Activated naive CD4-positive, alpha-beta T cell treated with Interleukin-2 at 50 U/mL for 16 hours (primary cell): ENCODE data around the gene MIAT.

ENCODE experiments used
- DNase-seq: peaks from one replicate; pipeline ENCODE4 v3.0.0-alpha.2; 2020

Gene MIAT

GRCh38 chr22:26632422-26633155 is 24.8 kb upstream of the MIAT start:
- no peak for DNase-seq

DNA sequence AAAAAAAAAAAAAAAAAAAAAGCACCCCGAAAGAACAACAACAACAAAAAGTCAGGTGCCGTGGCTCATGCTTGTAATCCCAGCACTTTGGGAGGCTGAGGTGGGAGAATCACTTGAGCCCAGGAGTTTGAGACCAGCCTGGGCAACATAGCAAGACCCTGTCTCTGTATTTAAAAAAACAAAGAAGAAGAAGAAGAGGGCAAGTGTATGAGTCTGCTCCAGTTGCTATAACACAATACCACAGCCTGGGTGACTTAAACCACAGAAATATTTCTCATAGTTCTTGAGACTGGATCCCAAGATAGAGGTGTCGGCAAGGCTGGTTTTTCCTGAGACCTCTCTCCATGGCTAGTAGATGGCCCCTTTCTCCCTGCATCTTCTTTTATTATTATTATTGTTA is 23.2 kb upstream of the MIAT start:
- no peak for DNase-seq

GRCh38 chr22:26635117-26635516 is 22.3 kb upstream of the MIAT start:
- DNase-seq, result no peak

DNA sequence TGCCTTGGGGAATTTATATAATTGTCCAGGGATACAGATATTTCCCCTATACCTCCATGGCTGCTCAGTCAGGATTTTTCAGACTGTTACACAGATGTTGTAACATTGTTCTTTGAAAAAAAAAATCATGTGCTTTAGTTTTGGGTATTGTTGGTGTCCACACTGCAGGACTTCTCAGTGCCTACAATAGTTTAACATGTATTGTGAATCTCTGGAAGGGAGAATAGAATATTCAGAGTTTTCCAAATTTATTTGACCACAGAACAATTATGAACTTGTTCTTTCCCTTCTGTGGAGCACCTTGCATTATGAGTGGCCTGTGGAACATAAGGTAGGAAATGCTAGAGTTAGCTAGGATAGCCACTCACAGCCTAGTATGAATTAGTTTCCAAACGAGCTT is 21.1 kb upstream of the MIAT start:
- no peak for DNase-seq

DNA sequence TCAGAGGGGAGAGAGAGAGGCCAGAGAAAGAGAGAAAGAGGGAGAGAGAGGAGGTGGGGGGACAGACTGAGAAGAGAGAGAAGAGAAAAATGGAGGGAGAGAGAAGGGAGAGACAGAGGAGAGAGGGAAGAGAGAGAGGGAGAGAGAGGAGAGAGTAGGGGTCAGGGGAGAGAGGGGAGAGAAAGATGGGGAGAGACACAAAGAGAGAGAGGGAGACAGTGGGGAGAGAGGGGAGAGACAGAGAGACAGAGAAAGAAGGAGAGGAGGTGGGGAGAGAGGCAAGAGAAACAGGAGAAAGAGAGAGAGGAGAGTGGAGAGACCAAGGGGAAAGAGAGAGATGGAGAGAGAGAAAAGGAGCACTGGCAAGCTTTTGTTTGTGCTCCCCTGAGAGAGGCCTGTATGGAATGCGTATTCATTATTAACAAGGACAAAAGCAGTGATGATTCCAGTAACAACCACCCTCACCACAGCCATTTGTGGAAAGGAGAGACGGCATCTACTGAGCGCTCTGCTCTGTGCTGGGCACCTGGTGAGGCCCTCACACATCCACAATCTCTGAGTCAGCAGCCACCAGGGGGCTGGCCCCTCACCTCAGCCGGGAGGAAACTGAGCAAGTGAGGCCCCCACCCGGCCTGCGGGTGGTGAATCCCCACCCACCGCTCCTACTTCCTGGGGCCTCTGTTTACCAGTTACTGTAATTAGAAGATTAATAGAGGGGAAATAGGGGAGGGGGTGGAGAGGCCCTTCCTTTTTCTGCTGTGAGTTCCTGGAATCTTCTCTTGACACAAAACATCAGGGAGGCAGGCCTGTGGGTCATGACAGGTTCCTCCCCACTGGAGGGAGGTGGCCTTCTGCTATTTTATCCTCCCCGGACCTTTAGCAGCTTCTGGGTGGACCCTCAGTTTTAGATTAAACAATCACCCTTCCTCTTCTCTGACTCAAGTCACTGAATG is 14.6 kb upstream of the MIAT start:
- DNase-seq, result peak; percentile 85

- no peak for DNase-seq
These were observed 13.8 kb upstream of the MIAT start for GRCh38 chr22:26643418-26644100.

- DNase-seq, result no peak
These were observed 11.2 kb upstream of the MIAT start for GRCh38 chr22:26646158-26646557.

GRCh38 chr22:26648011-26648497 is 9.3 kb upstream of the MIAT start:
- DNase-seq, result peak; percentile 40

DNA sequence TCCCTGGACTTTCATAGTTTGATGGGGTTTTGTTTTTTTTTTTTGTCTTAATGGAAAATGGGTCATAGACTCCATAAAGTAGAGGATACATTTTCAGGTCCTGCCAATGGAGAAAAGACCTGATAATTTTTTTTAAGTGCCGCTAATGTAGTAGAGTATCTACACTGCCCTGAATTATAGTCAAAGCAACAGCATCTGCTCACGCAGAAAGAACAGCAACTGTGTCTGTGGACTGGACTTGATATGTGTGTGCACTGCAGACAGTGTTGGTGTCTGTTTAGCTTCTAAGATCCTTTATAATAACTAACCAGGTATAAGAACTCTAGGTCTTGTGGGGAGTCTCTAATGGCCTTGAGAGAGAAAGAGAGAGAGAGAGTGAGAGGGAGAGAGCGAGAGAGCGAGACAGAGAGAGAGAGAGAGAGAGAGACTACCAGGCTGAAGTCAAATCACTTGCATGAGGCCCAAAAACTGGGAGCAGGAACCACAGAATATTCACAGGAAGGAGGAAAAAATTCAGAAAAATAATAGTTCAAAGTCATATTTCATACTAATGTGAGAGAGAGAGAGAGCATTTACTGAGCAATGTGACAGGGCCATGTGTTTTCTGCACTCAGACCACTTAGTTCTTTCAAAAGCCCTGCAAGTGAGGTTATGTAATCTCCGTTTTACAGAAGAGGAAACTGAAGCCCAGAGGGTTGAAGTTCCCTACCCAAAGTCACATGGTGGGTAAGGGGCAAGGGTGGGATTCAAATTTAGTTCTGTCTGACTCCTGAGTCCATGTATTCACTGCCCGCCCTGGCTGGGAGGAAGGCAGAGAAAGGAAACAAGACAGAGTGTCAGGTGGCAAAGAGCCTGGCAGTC is 8.6 kb upstream of the MIAT start:
- DNase-seq, result no peak

DNA sequence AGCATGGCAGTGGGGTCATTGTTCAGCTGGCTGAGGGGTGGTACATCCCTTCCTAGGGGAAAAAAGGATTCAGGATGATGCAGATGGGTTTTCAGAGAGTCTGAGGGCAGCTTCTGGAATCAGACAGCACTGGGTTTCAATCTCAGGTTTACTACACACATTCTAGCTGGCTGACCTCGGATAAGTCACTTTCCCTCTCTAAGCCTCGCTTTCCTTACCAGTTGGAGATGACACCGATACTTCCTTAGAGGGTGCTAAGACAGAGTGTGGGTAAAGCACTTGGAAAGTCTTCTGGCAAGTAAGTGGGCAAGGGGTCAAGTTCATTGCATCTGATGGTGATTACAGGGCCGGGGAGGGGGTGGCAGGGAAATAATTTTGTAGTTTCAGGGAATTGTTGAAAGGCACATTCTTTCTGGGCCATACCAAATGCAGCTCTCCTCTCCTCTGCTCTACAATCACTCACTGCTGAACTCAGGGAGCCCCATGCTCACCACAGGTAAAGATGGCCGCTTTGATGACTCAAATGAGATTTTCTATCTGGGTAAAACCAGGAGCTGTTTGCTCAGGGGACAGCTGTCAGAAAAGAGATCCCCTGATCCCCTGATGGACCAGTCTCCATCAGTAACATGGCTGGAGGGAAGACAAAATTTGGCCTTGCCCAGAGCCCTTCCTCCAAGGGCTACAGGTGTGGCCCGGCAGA is 6.5 kb upstream of the MIAT start:
- DNase-seq, result no peak

GRCh38 chr22:26651815-26652214 is 5.6 kb upstream of the MIAT start:
- DNase-seq, result no peak

GRCh38 chr22:26658161-26658560 is 773 bp downstream of the MIAT start:
- no peak for DNase-seq

DNA sequence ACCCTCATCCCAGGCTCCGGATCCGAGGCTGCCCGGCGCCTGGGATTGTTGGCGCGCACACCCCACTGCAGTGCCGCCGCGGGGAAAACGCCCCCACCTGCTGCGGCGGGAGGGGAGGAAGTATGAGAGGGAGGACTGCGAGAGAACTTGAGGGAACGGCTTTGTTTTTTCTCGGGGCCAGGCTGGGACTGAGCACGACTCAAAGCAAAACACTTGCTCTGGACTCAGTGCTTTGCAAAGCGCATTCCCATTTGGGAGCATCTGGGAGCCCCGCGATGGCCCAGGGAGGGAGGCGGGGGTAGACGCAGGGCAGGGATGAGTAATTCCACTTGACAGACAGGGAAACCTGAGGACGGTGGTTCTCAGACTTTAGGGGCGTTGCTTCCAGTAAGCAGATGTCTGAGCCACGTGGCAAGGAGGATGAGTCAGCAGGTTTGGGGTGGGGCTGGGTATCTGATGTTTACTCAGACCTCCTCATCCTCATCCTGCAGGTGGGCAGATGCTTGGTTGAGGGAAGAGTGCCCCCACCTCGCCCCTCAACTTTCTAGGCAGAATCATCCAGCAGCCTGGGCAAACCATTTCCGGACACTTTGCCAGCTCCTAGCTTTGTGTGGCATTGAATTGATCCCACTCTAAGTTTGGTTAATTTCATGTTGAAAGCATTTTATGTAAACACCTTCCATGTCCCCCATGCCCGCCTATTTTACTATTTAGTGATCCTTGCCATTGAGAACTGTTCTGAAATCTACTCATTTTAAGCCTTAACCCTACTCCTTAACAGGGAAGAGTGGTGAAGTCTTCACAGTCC is 1.5 kb downstream of the MIAT start:
- peak; percentile 85 for DNase-seq

DNA sequence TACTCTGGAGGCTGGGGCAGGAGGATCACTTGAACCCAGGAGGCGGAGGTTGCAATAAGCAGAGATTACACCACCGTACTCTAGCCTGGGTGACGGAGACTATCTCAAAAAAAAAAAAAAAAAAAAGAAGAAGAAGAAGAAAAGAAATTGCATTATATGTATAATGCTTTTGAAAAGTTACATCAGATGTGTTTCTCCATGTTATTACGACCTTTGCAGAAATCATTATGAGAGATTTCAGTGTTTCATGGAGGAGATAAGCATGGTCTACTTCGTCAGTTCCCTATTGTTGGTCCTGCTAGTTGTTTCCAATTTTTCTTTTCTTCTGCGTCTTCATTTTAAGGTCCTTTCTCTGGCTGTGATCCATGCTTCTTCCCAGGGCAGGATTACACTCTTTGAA is 3.0 kb downstream of the MIAT start:
- no peak for DNase-seq

- DNase-seq, result no peak
These were observed 3.7 kb downstream of the MIAT start for GRCh38 chr22:26660961-26661578.

DNA sequence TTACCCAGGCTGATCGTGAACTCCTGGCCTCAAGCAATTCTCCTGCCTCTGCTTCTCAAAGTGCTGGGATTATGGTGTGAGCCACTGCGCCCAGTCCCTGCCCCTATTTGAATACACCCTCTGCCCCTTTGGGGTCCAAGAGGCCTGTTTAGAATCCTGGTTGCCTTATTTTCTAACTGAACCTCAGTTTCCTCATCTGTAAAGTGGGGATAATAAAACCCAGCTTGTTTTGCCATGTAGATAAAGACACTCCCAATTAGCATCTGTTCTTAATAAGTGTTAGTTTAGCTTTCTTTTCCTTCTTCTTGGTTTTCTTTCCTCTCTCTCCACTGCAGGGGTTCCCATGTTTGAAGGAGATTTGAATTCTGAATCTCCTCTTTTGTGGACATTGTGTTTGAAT is 4.8 kb downstream of the MIAT start:
- DNase-seq, result no peak

- DNase-seq, result no peak
These were observed 6.1 kb downstream of the MIAT start for GRCh38 chr22:26663374-26663923.

- no peak for DNase-seq
These were observed 8.4 kb downstream of the MIAT start for GRCh38 chr22:26665813-26666231.

DNA sequence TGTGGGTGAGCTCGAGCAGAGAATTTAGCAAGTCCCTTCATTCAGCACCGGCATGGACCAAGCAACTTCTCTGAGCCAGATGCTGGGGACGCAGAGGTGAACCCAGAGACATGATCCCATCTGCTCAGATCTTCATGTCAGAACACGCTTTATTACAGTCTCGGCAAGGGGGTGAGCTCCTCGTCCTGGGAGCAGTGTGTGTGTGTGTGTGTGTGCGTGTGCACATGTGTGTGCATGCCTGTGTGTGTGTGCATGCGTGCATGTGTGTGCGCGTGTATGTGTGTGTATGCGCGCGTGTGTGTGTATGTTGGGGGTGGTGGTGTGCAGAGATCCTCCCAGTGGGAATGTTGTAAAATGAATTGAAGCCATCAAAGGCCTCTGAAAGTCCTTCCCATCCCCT is 9.8 kb downstream of the MIAT start:
- DNase-seq, result no peak

- DNase-seq, result no peak
These were observed 11.7 kb downstream of the MIAT start for GRCh38 chr22:26669060-26669481.
